ENCODE measurements around the gene KCNK13.
"Not testable (repeated sequence)": the region's sequence is repeated elsewhere in the genome, so short reads cannot be mapped to it uniquely, and the experiment has no call there.

The KCNK13 gene

DNA sequence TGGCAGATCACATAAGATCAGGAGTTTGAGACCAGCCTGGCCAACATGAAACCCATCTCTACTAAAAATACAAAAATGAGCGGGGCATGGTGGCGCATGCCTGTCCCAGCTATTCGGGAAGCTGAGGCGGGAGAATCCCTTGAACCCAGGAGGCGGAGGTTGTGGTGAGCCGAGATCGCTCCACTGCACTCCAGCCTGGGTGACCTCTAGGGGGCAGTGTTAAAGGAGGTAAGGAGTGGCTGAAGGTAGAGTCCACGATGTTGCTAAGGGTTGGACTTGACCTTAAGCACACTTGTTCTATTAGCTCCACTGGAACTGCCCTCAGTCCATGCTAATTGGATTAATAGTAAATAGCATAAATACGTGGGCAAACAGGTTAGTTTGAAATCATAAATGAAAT is 132.1 kb downstream of the KCNK13 start:
- DNase-seq (ENCODE audit: low spot score): peak; percentile 11

DNA sequence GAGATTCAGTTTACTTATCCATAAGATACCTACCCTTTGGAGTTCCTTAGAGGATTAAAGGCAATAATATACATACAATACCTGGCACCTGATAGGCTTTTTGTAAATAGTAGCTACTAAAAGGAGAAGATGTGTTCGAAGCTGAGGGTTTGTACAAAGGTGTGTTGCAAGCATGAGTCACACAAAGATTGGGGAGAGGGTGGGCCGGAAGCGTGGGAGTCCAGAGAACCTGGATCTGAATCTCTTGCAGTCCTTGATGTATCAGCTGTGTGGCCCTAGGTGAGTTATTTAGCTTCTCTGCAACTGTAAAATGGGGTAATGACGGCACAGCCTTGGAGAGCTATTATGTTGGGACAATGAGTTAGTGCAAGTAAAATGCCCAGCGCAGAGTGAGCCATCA is 132.9 kb downstream of the KCNK13 start:
- DNase-seq (ENCODE audit: low spot score): no peak

DNA sequence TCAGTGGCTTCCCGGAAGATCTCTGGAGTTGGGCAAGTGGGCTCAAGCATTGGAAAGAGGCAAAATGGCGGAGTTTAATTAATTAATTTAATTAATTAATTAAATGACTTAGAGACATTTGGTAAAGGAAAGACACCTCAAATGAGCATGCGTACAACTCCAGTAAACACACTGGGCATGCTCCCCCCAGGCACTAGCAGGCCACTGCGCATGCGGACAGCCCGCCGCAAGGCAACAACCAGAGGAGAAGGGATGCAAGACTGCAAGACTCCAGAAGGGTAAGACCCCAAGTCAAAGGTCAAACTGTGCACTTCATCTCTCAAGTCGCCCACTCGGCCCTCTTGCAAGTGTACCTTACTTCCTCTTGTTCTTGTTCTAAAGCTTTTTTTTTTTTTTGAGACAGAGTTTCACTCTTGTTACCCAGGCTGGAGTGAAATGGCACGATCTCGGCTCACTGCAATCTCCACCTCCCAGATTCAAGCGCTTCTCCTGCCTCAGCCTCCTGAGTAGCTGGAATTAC is 136.8 kb downstream of the KCNK13 start:
- DNase-seq (ENCODE audit: low spot score): no peak

GRCh38 chr14:90200546-90200945 is 138.8 kb downstream of the KCNK13 start:
- DNase-seq (ENCODE audit: low spot score): not testable (repeated sequence)

DNA sequence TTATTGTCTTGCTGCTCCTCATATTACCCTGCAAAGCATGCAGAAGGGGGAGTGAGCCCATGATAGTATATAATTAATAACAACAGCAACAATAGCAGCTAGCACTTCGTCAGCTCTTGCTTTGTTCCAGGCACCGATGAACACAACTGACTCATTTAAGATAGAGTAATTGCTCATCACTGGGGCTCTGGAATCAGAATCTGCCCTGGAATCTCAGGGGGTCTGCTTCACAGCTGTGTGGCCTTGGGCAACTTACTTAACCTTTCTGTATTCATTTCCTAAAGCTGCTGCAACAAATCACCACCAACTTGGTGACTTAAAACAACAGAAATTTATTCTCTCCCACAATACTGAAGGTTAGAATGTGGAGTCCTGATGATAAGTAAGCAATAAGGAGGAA is 139.6 kb downstream of the KCNK13 start:
- no peak for DNase-seq (ENCODE audit: low spot score)

GRCh38 chr14:90204516-90204915 is 142.7 kb downstream of the KCNK13 start:
- no peak for DNase-seq (ENCODE audit: low spot score)

- no peak for DNase-seq (ENCODE audit: low spot score)
Observed at GRCh38 chr14:90213099-90213748, 151.4 kb downstream of the KCNK13 start.

DNA sequence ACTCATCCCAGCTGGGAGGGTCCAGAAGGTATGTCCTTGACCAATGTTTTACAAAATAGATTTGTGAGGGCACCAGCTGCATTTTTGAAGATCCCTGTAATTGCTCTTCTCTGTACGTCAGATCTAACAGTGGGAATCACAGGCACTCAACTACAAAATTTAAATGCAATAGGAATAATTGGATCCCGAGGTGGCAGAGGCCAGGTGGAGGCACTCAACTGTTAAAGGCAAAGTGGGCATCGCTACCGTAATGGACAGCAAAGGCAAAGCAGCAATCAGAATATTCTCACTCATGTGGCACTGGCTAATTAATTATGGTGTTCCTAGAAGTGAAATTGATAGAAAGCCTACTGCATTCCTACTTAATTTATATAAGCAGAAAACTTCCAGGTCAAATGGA is 166.7 kb downstream of the KCNK13 start:
- DNase-seq (ENCODE audit: low spot score): no peak

GRCh38 chr14:90229942-90230341 is 168.1 kb downstream of the KCNK13 start:
- not testable (repeated sequence) for DNase-seq (ENCODE audit: low spot score)

Data from cerebellar cortex (tissue), 1 donor.